Measurements from ENCODE around the gene FLAD1. TPM values are rescaled to one million over a fixed set of nuclear protein-coding genes. Genes with fewer than 3 reads are reported as not detected.

FLAD1 gene
- total and polyA plus RNA-seq, 4 donors, result 10.9 to 37.0 (median 30.6) TPM

DNA sequence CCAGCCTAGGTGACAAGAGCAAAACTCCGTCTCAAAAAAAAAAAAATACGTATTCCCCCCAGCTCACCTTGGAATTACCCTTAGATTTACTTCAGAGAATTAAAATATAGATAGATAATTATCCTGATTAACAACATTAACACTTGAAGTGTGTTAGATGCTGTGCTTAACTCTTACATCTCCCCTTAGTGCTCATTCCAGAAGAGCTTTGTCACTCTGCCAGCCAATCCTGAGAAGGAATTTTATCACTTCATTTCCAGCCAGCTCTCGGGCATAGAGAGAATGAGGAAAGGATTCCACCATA lies 11.0 kb upstream of the FLAD1 start:
- no peak overlapping the region for H3K4me3 ChIP-seq
- H3K9ac ChIP-seq (ENCODE audit: insufficient read depth in 1 of 2, low read length in 2 of 2), result peak overlapping the region; percentile 26 to 71
- WGBS, 2 donors, result 55 to 78% methylated on average over 3 of the region's 3 CpGs
- TF ChIP-seq, protein P1, sequence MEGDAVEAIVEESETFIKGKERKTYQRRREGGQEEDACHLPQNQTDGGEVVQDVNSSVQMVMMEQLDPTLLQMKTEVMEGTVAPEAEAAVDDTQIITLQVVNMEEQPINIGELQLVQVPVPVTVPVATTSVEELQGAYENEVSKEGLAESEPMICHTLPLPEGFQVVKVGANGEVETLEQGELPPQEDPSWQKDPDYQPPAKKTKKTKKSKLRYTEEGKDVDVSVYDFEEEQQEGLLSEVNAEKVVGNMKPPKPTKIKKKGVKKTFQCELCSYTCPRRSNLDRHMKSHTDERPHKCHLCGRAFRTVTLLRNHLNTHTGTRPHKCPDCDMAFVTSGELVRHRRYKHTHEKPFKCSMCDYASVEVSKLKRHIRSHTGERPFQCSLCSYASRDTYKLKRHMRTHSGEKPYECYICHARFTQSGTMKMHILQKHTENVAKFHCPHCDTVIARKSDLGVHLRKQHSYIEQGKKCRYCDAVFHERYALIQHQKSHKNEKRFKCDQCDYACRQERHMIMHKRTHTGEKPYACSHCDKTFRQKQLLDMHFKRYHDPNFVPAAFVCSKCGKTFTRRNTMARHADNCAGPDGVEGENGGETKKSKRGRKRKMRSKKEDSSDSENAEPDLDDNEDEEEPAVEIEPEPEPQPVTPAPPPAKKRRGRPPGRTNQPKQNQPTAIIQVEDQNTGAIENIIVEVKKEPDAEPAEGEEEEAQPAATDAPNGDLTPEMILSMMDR (IDR thresholded peaks at IDR 0.05; ENCODE audit: control extremely low read depth, extremely low read depth), result no peak
- peaks cover 6 to 63% (median 27%) of the 10 kb centered on the region in 5 donors for H3K4me1 ChIP-seq (ENCODE audit: control insufficient read depth in 5 of 5, insufficient read depth in 5 of 5, low read length in 5 of 5)
- H3K27ac ChIP-seq (ENCODE audit: low read depth in 1 of 2, low read length in 1 of 2), result peak overlapping the region; percentile 96
- DNase-seq (no peak), ATAC-seq (ENCODE audit: insufficient read depth, low FRiP score) (no peak)
- no peaks in the 10 kb centered on the region for H3K27me3 ChIP-seq (ENCODE audit: control insufficient read depth in 3 of 3, insufficient read depth in 3 of 3, low read length in 2 of 3)
- no peaks in the 10 kb centered on the region for H3K9me3 ChIP-seq (ENCODE audit: control insufficient read depth in 4 of 4, insufficient read depth in 3 of 4, low read length in 3 of 4)
- H3K36me3 ChIP-seq (ENCODE audit: control insufficient read depth in 4 of 4, insufficient read depth in 4 of 4, low read length in 4 of 4), result peaks cover 4 to 21% (median 10%) of the 10 kb centered on the region in 4 donors

DNA sequence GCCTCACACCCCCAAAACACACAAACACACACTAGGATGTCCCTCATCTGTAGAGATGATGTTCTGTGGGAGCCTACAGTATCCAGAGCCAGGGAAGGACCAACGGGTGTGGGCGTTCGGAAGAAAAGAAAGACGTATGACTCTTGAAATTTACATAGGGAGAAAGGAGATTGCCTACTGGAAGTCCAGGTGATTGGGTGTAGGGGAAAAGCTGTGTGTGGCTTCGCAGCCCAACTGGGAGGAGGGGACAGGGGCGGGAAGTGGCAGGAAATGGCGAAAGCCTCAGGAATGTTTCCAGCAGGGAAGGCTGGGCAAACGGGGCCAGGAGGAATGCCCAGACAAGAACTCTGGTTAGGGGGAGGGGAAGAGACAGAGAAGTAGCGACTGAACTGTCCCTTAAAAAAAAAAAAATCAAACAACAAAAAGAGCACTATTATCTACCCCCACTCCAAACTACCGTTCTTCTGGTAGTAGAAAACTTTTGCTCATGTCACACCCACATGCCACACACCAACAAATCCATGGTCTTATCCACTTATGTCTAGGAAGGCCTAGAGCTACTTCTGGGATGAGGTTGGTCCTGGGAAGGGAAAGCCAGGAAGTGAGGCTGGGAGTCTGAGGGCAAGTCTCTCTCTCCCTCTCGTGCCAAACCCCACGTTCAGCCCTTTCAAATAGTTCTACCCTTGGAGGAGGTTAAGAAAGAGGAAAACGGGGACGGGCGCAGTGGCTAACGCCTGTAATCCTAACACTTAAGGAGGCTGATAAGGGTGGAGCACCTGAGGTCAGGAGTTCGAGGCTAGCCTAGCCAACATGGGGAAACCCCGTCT lies 10.4 kb upstream of the FLAD1 start:
- Histone ChIP-seq H3K4me3 (no peak overlapping the region), H3K9me3 (ENCODE audit: control insufficient read depth in 4 of 4, insufficient read depth in 3 of 4, low read length in 3 of 4) (no peaks in the 10 kb centered on the region), H3K4me1 (ENCODE audit: control insufficient read depth in 5 of 5, insufficient read depth in 5 of 5, low read length in 5 of 5) (peaks cover 6 to 63% (median 27%) of the 10 kb centered on the region in 5 donors), H3K27ac (ENCODE audit: low read depth in 1 of 2, low read length in 1 of 2) (peak overlapping the region; percentile 96), H3K9ac (ENCODE audit: insufficient read depth in 1 of 2, low read length in 2 of 2) (peak overlapping the region; percentile 26 to 83), H3K27me3 (ENCODE audit: control insufficient read depth in 3 of 3, insufficient read depth in 3 of 3, low read length in 2 of 3) (no peaks in the 10 kb centered on the region), H3K36me3 (ENCODE audit: control insufficient read depth in 4 of 4, insufficient read depth in 4 of 4, low read length in 4 of 4) (peaks cover 0 to 15% (median 5%) of the 10 kb centered on the region in 4 donors)
- DNase-seq, result peak; percentile 89 to 93 (median 90)
- no peak for ATAC-seq (ENCODE audit: insufficient read depth, low FRiP score)
- TF ChIP-seq, protein P1 (IDR thresholded peaks at IDR 0.05; ENCODE audit: control extremely low read depth, extremely low read depth), result no peak
- 28 to 44% methylated on average over 18 of the region's 18 CpGs for WGBS, 2 donors

DNA sequence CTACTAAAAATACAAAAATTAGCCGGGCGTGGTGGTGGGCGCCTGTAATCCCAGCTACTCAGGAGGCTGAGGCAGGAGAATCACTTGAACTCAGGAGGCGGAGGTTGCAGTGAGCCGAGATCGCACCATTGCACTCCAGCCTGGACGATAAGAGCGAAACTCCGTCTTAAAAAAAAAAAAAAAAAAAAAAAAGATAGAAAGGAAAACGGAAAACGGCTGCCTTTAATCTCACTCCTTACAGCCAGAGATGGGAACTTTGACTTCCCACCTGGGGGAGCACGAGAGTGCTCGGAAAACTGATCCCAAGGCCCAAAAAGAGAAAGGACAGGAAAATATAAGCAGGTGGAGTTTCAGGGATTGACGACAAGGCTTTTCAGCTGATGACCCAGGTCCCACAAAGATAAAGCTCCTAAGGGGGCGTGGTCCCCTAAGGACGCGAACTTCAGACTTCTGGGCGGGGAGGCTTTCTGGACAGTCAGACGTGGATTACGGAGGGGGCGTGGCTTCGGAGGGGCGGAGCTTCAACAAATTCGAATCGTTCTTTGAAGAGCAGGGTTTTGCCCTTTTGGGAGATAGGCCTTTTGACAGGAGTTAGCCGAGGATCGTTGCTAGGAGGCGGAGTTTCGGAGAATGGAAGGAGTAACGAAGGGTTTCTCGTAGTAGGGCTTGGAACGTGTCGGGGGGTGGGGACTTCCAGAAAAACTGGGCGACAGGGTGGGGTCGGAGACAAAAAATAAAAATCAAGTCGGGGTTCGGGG lies 9.6 kb upstream of the FLAD1 start:
- TF ChIP-seq, protein P1 (IDR thresholded peaks at IDR 0.05; ENCODE audit: control extremely low read depth, extremely low read depth), result no peak
- Histone ChIP-seq H3K27ac (ENCODE audit: low read depth in 1 of 2, low read length in 1 of 2) (peak overlapping the region; percentile 96), H3K27me3 (ENCODE audit: control insufficient read depth in 3 of 3, insufficient read depth in 3 of 3, low read length in 2 of 3) (no peaks in the 10 kb centered on the region), H3K9me3 (ENCODE audit: control insufficient read depth in 4 of 4, insufficient read depth in 3 of 4, low read length in 3 of 4) (no peaks in the 10 kb centered on the region), H3K4me1 (ENCODE audit: control insufficient read depth in 5 of 5, insufficient read depth in 5 of 5, low read length in 5 of 5) (peaks cover 6 to 62% (median 27%) of the 10 kb centered on the region in 5 donors), H3K9ac (ENCODE audit: insufficient read depth in 1 of 2, low read length in 2 of 2) (peak overlapping the region in 1 of 2 donors; percentile 87), H3K36me3 (ENCODE audit: control insufficient read depth in 4 of 4, insufficient read depth in 4 of 4, low read length in 4 of 4) (peaks cover 0 to 8% (median 0%) of the 10 kb centered on the region in 4 donors), H3K4me3 (peak overlapping the region; percentile 45)
- peak; percentile 54 for ATAC-seq (ENCODE audit: insufficient read depth, low FRiP score)
- DNase-seq, result peak; percentile 97 to 98 (median 97)
- 6 to 7% methylated on average over 36 to 37 of the region's 37 CpGs for WGBS, 2 donors
